ENCODE results near the gene SRXN1.

GRCh38 chr20:677957-678356, 25.0 kb upstream of the SRXN1 start:
- TF ChIP-seq POLR2A (IDR thresholded peaks at IDR 0.05; ENCODE audit: low read depth, low read length) (no peak), POLR2AphosphoS5 (IDR thresholded peaks at IDR 0.05; ENCODE audit: low read depth, low read length) (no peak)

All from GM12892 (cell line).